Activated CD4-positive, alpha-beta T cell treated with anti-CD3 and anti-CD28 coated beads for 48 hours (primary cell): ENCODE data around the gene MICAL2.
A peak's percentile ranks its signal among the peaks of the same experiment; 100 is the strongest.

Experiments
- DNase-seq: peaks from one replicate; pipeline ENCODE4 v3.0.0-alpha.2; 2020

The MICAL2 gene

GRCh38 chr11:12157241-12157661 lies 46.9 kb downstream of the MICAL2 start:
- no peak for DNase-seq

GRCh38 chr11:12158909-12159308 lies 48.5 kb downstream of the MICAL2 start:
- DNase-seq, result no peak

- DNase-seq, result no peak
Measured at GRCh38 chr11:12159351-12160099, 49.1 kb downstream of the MICAL2 start.

GRCh38 chr11:12160231-12160630 lies 49.8 kb downstream of the MICAL2 start:
- DNase-seq, result no peak

- DNase-seq, result no peak
Measured at GRCh38 chr11:12160680-12161079, 50.3 kb downstream of the MICAL2 start.

- no peak for DNase-seq
Measured at GRCh38 chr11:12161137-12161536, 50.7 kb downstream of the MICAL2 start.

- no peak for DNase-seq
Measured at GRCh38 chr11:12161603-12162350, 51.4 kb downstream of the MICAL2 start.

- no peak for DNase-seq
Measured at GRCh38 chr11:12162652-12163051, 52.3 kb downstream of the MICAL2 start.

- DNase-seq, result no peak
Measured at GRCh38 chr11:12163181-12163941, 53.0 kb downstream of the MICAL2 start.

- DNase-seq, result no peak
Measured at GRCh38 chr11:12164061-12165014, 53.9 kb downstream of the MICAL2 start.

GRCh38 chr11:12165237-12165875 lies 55.0 kb downstream of the MICAL2 start:
- no peak for DNase-seq

GRCh38 chr11:12166299-12167060 lies 56.1 kb downstream of the MICAL2 start:
- DNase-seq, result no peak

GRCh38 chr11:12167061-12168000 lies 56.9 kb downstream of the MICAL2 start:
- peak; percentile 67 for DNase-seq

- DNase-seq, result no peak
Measured at GRCh38 chr11:12168114-12168513, 57.7 kb downstream of the MICAL2 start.

GRCh38 chr11:12169822-12170221 lies 59.4 kb downstream of the MICAL2 start:
- DNase-seq, result no peak

- DNase-seq, result no peak
Measured at GRCh38 chr11:12170501-12170900, 60.1 kb downstream of the MICAL2 start.

- no peak for DNase-seq
Measured at GRCh38 chr11:12170984-12171383, 60.6 kb downstream of the MICAL2 start.

GRCh38 chr11:12171921-12172320 lies 61.5 kb downstream of the MICAL2 start:
- DNase-seq, result no peak

GRCh38 chr11:12172493-12173013 lies 62.2 kb downstream of the MICAL2 start:
- no peak for DNase-seq

- no peak for DNase-seq
Measured at GRCh38 chr11:12173111-12173510, 62.7 kb downstream of the MICAL2 start.
